HepG2 (cell line): ENCODE measurements around the gene ATP6V0A1. TPM values are rescaled to one million over a fixed set of nuclear protein-coding genes. Genes with fewer than 3 reads are reported as not detected.

Experiments used
- ATAD3A ChIP-seq: sonication (generic); formaldehyde crosslinking; IDR thresholded peaks from 2 replicates; pipeline ENCODE4 v1.4.0; 2020; ENCODE audit warnings: missing genetic modification reagents
- CHD4 ChIP-seq: fragments of 200-600 bp; sonication (generic); IDR thresholded peaks from 2 replicates; pipeline ENCODE4 v1.7.0; 2017; ENCODE audit warnings: mild to moderate bottlenecking, low read length, borderline replicate concordance
- GMEB1 ChIP-seq: sonication (generic); formaldehyde crosslinking; IDR thresholded peaks from 2 replicates; pipeline ENCODE4 v1.5.1; 2020; ENCODE audit warnings: missing genetic modification reagents, mild to moderate bottlenecking, borderline replicate concordance
- HNF4A ChIP-seq: sonication (generic); formaldehyde crosslinking; IDR thresholded peaks from 2 replicates; pipeline ENCODE4 v1.4.0; 2020; ENCODE audit warnings: missing genetic modification reagents
- JDP2 ChIP-seq: sonication (generic); formaldehyde crosslinking; IDR thresholded peaks from 2 replicates; pipeline ENCODE4 v1.8.1; 2022; ENCODE audit warnings: missing genetic modification reagents, borderline replicate concordance
- KLF9 ChIP-seq: IDR thresholded peaks from 2 replicates; pipeline ENCODE4 v1.6.1; 2016; ENCODE audit warnings: low read depth
- MTF1 ChIP-seq: sonication (generic); formaldehyde crosslinking; IDR thresholded peaks from 2 replicates; pipeline ENCODE4 v1.5.0; 2020; ENCODE audit warnings: missing genetic modification reagents
- MXD4 ChIP-seq: IDR thresholded peaks from 2 replicates; pipeline ENCODE4 v1.6.1; 2016; ENCODE audit warnings: mild to moderate bottlenecking, missing biosample characterization, missing genetic modification reagents
- MZF1 ChIP-seq: sonication (generic); formaldehyde crosslinking; IDR thresholded peaks from 2 replicates; pipeline ENCODE4 v1.8.1; 2023; ENCODE audit warnings: mild to moderate bottlenecking, missing genetic modification reagents, borderline replicate concordance
- RCOR2 ChIP-seq: IDR thresholded peaks from 2 replicates; pipeline ENCODE4 v1.6.1; 2016; ENCODE audit warnings: missing biosample characterization, missing genetic modification reagents
- RFX1 ChIP-seq: fragments of 450-650 bp; IDR thresholded peaks from 2 replicates; pipeline ENCODE4 v1.6.1; 2017
- SALL2 ChIP-seq: sonication (generic); formaldehyde crosslinking; IDR thresholded peaks from 2 replicates; pipeline ENCODE4 v1.8.1; 2023; ENCODE audit warnings: mild to moderate bottlenecking, missing genetic modification reagents, inconsistent platforms
- SIN3A ChIP-seq: IDR thresholded peaks from 2 replicates; pipeline ENCODE4 v1.6.1; 2011; ENCODE audit warnings: low read depth, mild to moderate bottlenecking, control low read depth, low read length, borderline replicate concordance
- SIN3B ChIP-seq: fragments of 150-350 bp; IDR thresholded peaks from 2 replicates; pipeline ENCODE4 v1.6.1; 2014; ENCODE audit warnings: low read length
- ZBTB38 ChIP-seq: sonication (generic); formaldehyde crosslinking; IDR thresholded peaks from 2 replicates; pipeline ENCODE4 v1.5.1; 2020; ENCODE audit warnings: mild to moderate bottlenecking, missing genetic modification reagents
- ZBTB43 ChIP-seq: sonication (generic); formaldehyde crosslinking; conservative IDR thresholded peaks from 2 replicates; pipeline ENCODE4 v1.4.0; 2020; ENCODE audit warnings: missing genetic modification reagents
- ZFX ChIP-seq: sonication (generic); formaldehyde crosslinking; IDR thresholded peaks from 2 replicates; pipeline ENCODE4 v1.4.0; 2020; ENCODE audit warnings: mild to moderate bottlenecking, low read depth, missing genetic modification reagents, moderate library complexity
- ZNF205 ChIP-seq: IDR thresholded peaks from 2 replicates; pipeline ENCODE4 v1.6.1; 2018; ENCODE audit warnings: missing biosample characterization, missing genetic modification reagents
- ZNF263 ChIP-seq: sonication (generic); formaldehyde crosslinking; IDR thresholded peaks from 2 replicates; pipeline ENCODE4 v1.4.0; 2020; ENCODE audit warnings: missing genetic modification reagents
- ZNF264 ChIP-seq: sonication (generic); formaldehyde crosslinking; IDR thresholded peaks from 2 replicates; pipeline ENCODE4 v1.4.0; 2020; ENCODE audit warnings: missing genetic modification reagents
- ZNF451 ChIP-seq: sonication (generic); formaldehyde crosslinking; IDR thresholded peaks from 2 replicates; pipeline ENCODE4 v1.5.0; 2020; ENCODE audit warnings: mild to moderate bottlenecking, missing genetic modification reagents
- ZNF614 ChIP-seq: IDR thresholded peaks from 2 replicates; pipeline ENCODE4 v1.6.1; 2018; ENCODE audit warnings: missing biosample characterization, missing genetic modification reagents, inconsistent platforms, borderline replicate concordance
- ZNF615 ChIP-seq: sonication (generic); formaldehyde crosslinking; IDR thresholded peaks from 2 replicates; pipeline ENCODE4 v1.5.0; 2020; ENCODE audit warnings: mild to moderate bottlenecking, missing genetic modification reagents, borderline replicate concordance
- ZNF83 ChIP-seq: sonication (generic); formaldehyde crosslinking; IDR thresholded peaks from 2 replicates; pipeline ENCODE4 v1.4.0; 2020; ENCODE audit warnings: missing genetic modification reagents, mild to moderate bottlenecking, borderline replicate concordance
- polyA plus RNA-seq, 8 experiments: library from polyadenylated mRNA; depleted of rRNA in 3 of 8; stranded (reverse) in 7 of 8; unstranded in 1 of 8; fragments of >200 nt; fragmentation: Illumina TruSeq in 4 of 8; extraction: Trizol in 4 of 8; gene quantifications; 2 replicates each; pipeline versions ENCODE4 v1.2.1 to v1.2.3, GENCODE V29; 2011 to 2016; ENCODE audit warnings: low read depth in 4 of 8, missing spikeins in 1 of 8, mixed read lengths in 1 of 8; ENCODE audit not compliant: insufficient read depth in 1 of 8
- total RNA-seq, 5 experiments: library from RNA; depleted of rRNA; stranded (reverse); fragments of >200 nt; fragmentation: Illumina TruSeq; extraction: Trizol; gene quantifications; 2 replicates each; pipeline ENCODE4 v1.2.3, GENCODE V29; 2016; ENCODE audit warnings: low read depth in 1 of 5
- TF ChIP-seq, protein P1 (sequence below): IDR thresholded peaks from 2 replicates; pipeline ENCODE4 v1.6.1; 2016
- TF ChIP-seq, protein P2 (sequence below): sonication (generic); formaldehyde crosslinking; IDR thresholded peaks from 2 replicates; pipeline ENCODE4 v1.9.0; 2021; ENCODE audit warnings: missing genetic modification reagents, borderline replicate concordance

The ATP6V0A1 gene
- total and polyA plus RNA-seq, 2 of the 13 experiments (the other 11 are each of a cell fraction or from before 2014, with no cell fraction given), result 27.9 to 54.1 TPM

- TF ChIP-seq MXD4 (CRISPR knock-in tag) (no peak), ZNF205 (no peak), RFX1 (no peak), SALL2 (CRISPR knock-in tag) (no peak), MZF1 (CRISPR knock-in tag) (no peak), ZNF263 (no peak), ZBTB38 (CRISPR knock-in tag) (no peak), ZNF614 (CRISPR knock-in tag) (no peak), RCOR2 (no peak), HNF4A (CRISPR knock-in tag) (0 out of 2 replicates have a peak, but pooled peaks have one; percentile 16), GMEB1 (no peak), ZNF83 (CRISPR knock-in tag) (no peak), ZNF451 (CRISPR knock-in tag) (no peak), SIN3B (0 out of 2 replicates have a peak, but pooled peaks have one; percentile 1), ZBTB43 (no peak; the same call in 1 of the 2 replicates), ZNF264 (CRISPR knock-in tag) (no peak), JDP2 (CRISPR knock-in tag) (no peak), ZFX (CRISPR knock-in tag) (no peak), ATAD3A (CRISPR knock-in tag) (no peak), SIN3A (0 out of 2 replicates have a peak, but pooled peaks have one; percentile 9), MTF1 (no peak), CHD4 (no peak), ZNF615 (CRISPR knock-in tag) (no peak), KLF9 (CRISPR knock-in tag) (no peak)
- TF ChIP-seq, protein P1, sequence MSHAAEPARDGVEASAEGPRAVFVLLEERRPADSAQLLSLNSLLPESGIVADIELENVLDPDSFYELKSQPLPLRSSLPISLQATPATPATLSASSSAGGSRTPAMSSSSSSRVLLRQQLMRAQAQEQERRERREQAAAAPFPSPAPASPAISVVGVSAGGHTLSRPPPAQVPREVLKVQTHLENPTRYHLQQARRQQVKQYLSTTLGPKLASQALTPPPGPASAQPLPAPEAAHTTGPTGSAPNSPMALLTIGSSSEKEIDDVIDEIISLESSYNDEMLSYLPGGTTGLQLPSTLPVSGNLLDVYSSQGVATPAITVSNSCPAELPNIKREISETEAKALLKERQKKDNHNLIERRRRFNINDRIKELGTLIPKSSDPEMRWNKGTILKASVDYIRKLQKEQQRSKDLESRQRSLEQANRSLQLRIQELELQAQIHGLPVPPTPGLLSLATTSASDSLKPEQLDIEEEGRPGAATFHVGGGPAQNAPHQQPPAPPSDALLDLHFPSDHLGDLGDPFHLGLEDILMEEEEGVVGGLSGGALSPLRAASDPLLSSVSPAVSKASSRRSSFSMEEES, result no peak
- TF ChIP-seq, protein P2, sequence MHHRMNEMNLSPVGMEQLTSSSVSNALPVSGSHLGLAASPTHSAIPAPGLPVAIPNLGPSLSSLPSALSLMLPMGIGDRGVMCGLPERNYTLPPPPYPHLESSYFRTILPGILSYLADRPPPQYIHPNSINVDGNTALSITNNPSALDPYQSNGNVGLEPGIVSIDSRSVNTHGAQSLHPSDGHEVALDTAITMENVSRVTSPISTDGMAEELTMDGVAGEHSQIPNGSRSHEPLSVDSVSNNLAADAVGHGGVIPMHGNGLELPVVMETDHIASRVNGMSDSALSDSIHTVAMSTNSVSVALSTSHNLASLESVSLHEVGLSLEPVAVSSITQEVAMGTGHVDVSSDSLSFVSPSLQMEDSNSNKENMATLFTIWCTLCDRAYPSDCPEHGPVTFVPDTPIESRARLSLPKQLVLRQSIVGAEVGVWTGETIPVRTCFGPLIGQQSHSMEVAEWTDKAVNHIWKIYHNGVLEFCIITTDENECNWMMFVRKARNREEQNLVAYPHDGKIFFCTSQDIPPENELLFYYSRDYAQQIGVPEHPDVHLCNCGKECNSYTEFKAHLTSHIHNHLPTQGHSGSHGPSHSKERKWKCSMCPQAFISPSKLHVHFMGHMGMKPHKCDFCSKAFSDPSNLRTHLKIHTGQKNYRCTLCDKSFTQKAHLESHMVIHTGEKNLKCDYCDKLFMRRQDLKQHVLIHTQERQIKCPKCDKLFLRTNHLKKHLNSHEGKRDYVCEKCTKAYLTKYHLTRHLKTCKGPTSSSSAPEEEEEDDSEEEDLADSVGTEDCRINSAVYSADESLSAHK (CRISPR knock-in tag), result no peak
Measured at GRCh38 chr17:42459256-42459800, 650 bp downstream of the ATP6V0A1 start (continued).
